Measurements from ENCODE around the gene PTPN2.

The PTPN2 gene

DNA sequence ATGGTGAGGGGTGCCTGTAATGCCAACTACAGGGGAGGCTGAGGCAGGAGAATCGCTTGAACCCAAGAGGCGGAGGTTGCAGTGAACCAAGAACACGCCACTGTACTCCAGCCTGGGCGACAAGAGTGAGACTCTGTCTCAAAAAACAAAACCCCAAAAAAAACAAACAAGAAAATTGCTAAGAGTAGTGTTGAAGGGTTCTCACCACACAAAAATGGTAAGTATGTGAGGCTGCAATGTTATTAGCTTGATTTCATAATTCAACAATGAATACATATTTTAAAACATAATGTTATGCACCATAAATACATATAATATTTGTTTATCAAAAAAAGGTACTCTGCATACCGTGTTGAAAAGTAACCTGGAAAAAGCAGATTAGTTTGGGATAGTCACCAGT lies 135.4 kb downstream of the PTPN2 start:
- DNase-seq = no peak
- no peaks in the 10 kb centered on the region for H3K27me3 ChIP-seq
- TF ChIP-seq, protein P1, sequence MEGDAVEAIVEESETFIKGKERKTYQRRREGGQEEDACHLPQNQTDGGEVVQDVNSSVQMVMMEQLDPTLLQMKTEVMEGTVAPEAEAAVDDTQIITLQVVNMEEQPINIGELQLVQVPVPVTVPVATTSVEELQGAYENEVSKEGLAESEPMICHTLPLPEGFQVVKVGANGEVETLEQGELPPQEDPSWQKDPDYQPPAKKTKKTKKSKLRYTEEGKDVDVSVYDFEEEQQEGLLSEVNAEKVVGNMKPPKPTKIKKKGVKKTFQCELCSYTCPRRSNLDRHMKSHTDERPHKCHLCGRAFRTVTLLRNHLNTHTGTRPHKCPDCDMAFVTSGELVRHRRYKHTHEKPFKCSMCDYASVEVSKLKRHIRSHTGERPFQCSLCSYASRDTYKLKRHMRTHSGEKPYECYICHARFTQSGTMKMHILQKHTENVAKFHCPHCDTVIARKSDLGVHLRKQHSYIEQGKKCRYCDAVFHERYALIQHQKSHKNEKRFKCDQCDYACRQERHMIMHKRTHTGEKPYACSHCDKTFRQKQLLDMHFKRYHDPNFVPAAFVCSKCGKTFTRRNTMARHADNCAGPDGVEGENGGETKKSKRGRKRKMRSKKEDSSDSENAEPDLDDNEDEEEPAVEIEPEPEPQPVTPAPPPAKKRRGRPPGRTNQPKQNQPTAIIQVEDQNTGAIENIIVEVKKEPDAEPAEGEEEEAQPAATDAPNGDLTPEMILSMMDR (IDR thresholded peaks at IDR 0.05; ENCODE audit: low read depth, low read length) = no peak
- H3K4me3 ChIP-seq (ENCODE audit: low read depth, low read length) = no peak overlapping the region
- no peaks in the 10 kb centered on the region for H3K36me3 ChIP-seq
- no peaks in the 10 kb centered on the region for H3K4me1 ChIP-seq
- H3K9me3 ChIP-seq = no peaks in the 10 kb centered on the region

DNA sequence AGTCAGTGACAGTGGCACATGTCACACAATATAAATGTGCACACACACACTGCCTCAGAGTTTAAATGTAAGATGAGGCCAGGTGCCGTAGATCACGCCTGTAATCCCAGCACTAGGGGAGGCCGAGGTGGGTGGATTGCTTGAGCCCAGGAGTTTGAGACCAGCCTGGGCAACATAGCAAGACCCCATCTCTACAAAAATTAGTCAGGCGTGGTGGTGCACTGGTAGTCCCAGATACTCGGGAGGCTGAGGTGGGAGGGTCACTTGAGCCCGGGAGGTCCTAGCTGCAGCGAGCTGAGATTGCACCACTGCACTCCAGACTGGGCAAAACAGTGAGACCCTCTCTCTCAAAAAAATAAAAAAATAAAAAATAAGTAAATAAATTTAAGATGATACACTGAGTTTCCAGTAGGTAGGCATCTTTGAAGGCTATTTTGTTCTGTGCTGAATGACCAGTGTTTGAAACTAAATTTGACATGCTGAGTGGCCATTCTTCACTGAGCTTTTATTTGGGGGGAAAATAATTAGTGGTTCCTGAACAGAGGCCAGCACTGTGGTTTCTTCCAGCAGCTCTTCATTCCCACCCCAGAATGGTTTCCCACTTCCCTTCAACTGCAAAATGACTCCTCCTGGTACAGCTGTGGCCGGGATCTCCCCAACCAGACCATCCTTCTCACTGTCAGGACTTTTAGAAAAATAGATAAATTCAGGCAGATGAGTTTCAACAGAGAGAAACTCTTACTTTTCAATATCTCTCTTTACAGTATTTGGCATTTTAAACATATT lies 136.3 kb downstream of the PTPN2 start:
- DNase-seq = no peak
- Histone ChIP-seq H3K27me3 (no peaks in the 10 kb centered on the region), H3K9me3 (no peaks in the 10 kb centered on the region), H3K36me3 (no peaks in the 10 kb centered on the region), H3K4me3 (ENCODE audit: low read depth, low read length) (no peak overlapping the region), H3K4me1 (no peaks in the 10 kb centered on the region)
- TF ChIP-seq, protein P1 (IDR thresholded peaks at IDR 0.05; ENCODE audit: low read depth, low read length) = no peak

DNA sequence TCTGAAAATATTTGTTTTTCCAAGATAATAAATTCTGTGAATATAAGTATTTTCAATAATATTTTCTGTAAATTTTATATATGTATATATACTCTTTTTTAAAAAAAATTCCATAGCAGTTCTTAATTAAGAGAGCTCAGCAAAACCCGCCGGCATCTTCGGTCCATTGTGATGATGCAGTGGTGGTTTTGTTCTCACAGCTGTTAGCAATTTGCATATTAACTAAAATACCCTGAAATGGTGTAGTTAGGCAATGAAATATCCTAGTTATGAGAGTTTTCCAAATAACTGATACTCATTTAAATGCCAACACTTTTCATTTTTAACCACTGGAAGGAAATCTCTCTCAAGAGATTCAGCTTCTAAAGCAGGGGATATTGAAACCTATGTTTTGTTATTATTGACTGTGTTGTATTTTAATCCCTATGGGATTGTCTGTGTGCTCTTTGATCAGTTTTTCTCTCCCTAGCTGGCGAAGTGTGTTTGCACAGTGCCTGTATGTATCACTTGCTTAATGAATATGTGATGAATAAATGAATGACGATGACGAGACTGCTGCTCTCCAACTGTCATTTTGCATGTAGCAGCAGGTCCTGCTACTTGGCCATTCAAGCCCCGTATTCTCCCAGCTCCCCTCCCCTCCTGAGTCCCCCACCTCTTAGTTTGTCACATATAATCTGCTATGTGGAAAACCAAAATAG lies 138.8 kb downstream of the PTPN2 start:
- no peak for DNase-seq
- Histone ChIP-seq H3K36me3 (no peaks in the 10 kb centered on the region), H3K9me3 (no peaks in the 10 kb centered on the region), H3K27me3 (no peaks in the 10 kb centered on the region), H3K4me3 (ENCODE audit: low read depth, low read length) (no peak overlapping the region), H3K4me1 (no peaks in the 10 kb centered on the region)
- TF ChIP-seq, protein P1 (IDR thresholded peaks at IDR 0.05; ENCODE audit: low read depth, low read length) = no peak

DNA sequence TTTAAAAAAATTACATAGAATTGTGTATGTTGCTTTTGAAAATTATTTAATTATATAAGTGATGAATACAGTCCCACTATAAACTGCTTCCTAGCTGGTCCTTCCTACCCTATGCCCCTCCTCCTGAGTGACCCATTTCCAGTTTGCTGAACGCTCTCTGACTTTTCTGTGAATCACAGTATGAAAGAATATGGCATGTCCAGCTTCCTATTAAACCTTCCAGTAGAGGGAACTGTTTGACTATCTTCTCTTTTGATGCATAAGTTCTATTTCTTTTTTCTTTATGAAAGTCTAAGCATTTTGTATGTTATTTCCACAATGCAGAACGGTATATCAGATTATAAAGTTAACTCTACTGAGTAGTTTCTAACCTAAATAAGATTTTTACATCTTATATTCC lies 139.9 kb downstream of the PTPN2 start:
- Histone ChIP-seq H3K9me3 (no peaks in the 10 kb centered on the region), H3K4me1 (no peaks in the 10 kb centered on the region), H3K36me3 (no peaks in the 10 kb centered on the region), H3K27me3 (no peaks in the 10 kb centered on the region), H3K4me3 (ENCODE audit: low read depth, low read length) (no peak overlapping the region)
- TF ChIP-seq, protein P1 (IDR thresholded peaks at IDR 0.05; ENCODE audit: low read depth, low read length) = peak; percentile 40
- DNase-seq = no peak

DNA sequence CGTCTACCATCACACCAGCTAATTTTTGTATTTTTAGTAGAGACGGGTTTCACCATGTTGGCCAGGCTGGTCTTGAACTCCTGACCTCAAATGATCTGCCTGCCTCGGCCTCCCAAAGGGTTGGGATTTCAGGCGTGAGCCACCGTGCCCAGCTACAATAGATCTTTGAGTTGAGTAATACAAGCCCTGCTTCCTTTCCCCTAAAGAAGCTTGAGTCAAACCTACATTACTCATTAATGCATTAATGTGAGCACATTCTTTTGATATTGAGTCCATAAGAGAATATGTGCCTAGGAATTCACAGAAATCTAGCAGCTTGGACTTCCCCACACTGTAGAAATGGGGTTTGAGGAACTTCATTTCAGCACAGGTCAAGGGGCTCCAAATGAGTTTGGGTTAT lies 141.6 kb downstream of the PTPN2 start:
- H3K4me3 ChIP-seq (ENCODE audit: low read depth, low read length) = no peak overlapping the region
- H3K4me1 ChIP-seq = no peaks in the 10 kb centered on the region
- no peaks in the 10 kb centered on the region for H3K9me3 ChIP-seq
- H3K36me3 ChIP-seq = no peaks in the 10 kb centered on the region
- TF ChIP-seq, protein P1 (IDR thresholded peaks at IDR 0.05; ENCODE audit: low read depth, low read length) = no peak
- no peaks in the 10 kb centered on the region for H3K27me3 ChIP-seq
- no peak for DNase-seq
